K562 (cell line): ENCODE data around the gene SLIT1. TPM values are rescaled to one million over a fixed set of nuclear protein-coding genes. Genes with fewer than 3 reads are reported as not detected.

Experiments
- ATAC-seq: fragments of 200-7000 bp; cut with Tn5 transposase; 3 replicates; pipeline ENCODE4 v1.9.1; 2020; ENCODE audit warnings: moderate library complexity
- BruUV-seq: library from RNA; stranded (reverse); fragments of 400-500 nt; replicated peaks from 2 replicates; lab custom pipeline; 2021; lab: Mats Ljungman, UMichigan
- CTCF ChIA-PET: fragments of 300-600 bp; formaldehyde crosslinking; extraction: SDS; loops from one replicate; lab custom pipeline; 2021; ENCODE audit warnings: low intra/inter-chr PET ratio; lab: Yijun Ruan, JAX
- POLR2A ChIA-PET: fragments of 300-600, 350-650 bp; sonication (Branson Sonifier 250); formaldehyde crosslinking; extraction: SDS; loops from one replicate; lab custom pipeline; 2021; ENCODE audit warnings: antibody characterized with exemption, inconsistent platforms; lab: Yijun Ruan, JAX
- DNase-seq, 4 experiments: peaks; one replicate each; pipeline versions ENCODE4 v3.0.0 to v3.0.0-alpha.2; 2011 to 2018; ENCODE audit warnings: low spot score in 3 of 4, mixed read lengths in 3 of 4; ENCODE audit errors: extremely low read depth in 1 of 4
- FAIRE-seq: peaks from 2 replicates; lab custom pipeline; 2011; peaks lifted over from hg19 to GRCh38; lab: Jason Lieb, UNC
- H2AFZ ChIP-seq: 2 replicates; pipeline ENCODE4 v1.6.0; 2011; ENCODE audit warnings: low read depth, low read length, control low read depth, inconsistent platforms
- H3K27ac ChIP-seq: fragments of 200-600 bp; 3 replicates; pipeline ENCODE4 v1.8.0; 2011; ENCODE audit warnings: low read depth, mild to moderate bottlenecking, control low read depth, inconsistent platforms, low read length, moderate library complexity, mixed read lengths; ENCODE audit errors: extremely low read depth
- H3K27me3 ChIP-seq, 2 experiments: fragments of 300-600 bp in 1 of 2; 2 replicates in 1 of 2; 3 replicates in 1 of 2; pipeline versions ENCODE4 v1.6.0 to v1.8.0; 2011; ENCODE audit warnings: inconsistent platforms in 2 of 2, low read length in 2 of 2, mild to moderate bottlenecking in 1 of 2, mixed read lengths in 1 of 2, moderate library complexity in 1 of 2; ENCODE audit not compliant: control insufficient read depth in 2 of 2, insufficient read depth in 2 of 2
- H3K36me3 ChIP-seq: fragments of 300-600 bp; 3 replicates; pipeline ENCODE4 v1.8.0; 2011; ENCODE audit warnings: mild to moderate bottlenecking, low read length, inconsistent platforms; ENCODE audit not compliant: control insufficient read depth, insufficient read depth
- H3K4me1 ChIP-seq, 2 experiments: fragments of 200-600 bp in 1 of 2; replicated peaks in 1 of 2; 2 replicates in 1 of 2; 3 replicates in 1 of 2; pipeline versions ENCODE4 v1.5.1 to v1.8.0; 2011; ENCODE audit warnings: inconsistent platforms in 2 of 2, low read length in 2 of 2, mild to moderate bottlenecking in 1 of 2, mixed read lengths in 1 of 2, moderate library complexity in 1 of 2; ENCODE audit not compliant: control insufficient read depth in 2 of 2, insufficient read depth in 2 of 2
- H3K4me2 ChIP-seq: 2 replicates; pipeline ENCODE4 v1.6.1; 2011; ENCODE audit warnings: low read length, control low read depth, inconsistent platforms, mixed read lengths; ENCODE audit not compliant: insufficient read depth
- H3K4me3 ChIP-seq: fragments of 200-600 bp; sonication (generic), shearing (Covaris generic); 2 replicates; pipeline ENCODE4 v1.5.1; 2016; ENCODE audit warnings: control low read depth, inconsistent platforms
- H3K79me2 ChIP-seq: fragments of 200-600 bp; 3 replicates; pipeline ENCODE4 v1.8.0; 2011; ENCODE audit warnings: low read length, inconsistent platforms; ENCODE audit not compliant: control insufficient read depth, insufficient read depth
- H3K9ac ChIP-seq, 2 experiments: 2 replicates each; pipeline versions ENCODE4 v1.6.0 to v1.6.1; 2011; ENCODE audit warnings: low read depth in 2 of 2, low read length in 2 of 2, control low read depth in 1 of 2, inconsistent platforms in 1 of 2, mild to moderate bottlenecking in 1 of 2, mixed read lengths in 1 of 2; ENCODE audit not compliant: insufficient read depth in 1 of 2
- H3K9me1 ChIP-seq: one replicate; pipeline ENCODE4 v1.6.0; 2011; ENCODE audit warnings: inconsistent platforms, mild to moderate bottlenecking, low read length, moderate library complexity; ENCODE audit not compliant: control insufficient read depth, insufficient read depth
- H3K9me3 ChIP-seq: replicated peaks from 2 replicates; pipeline ENCODE4 v1.5.1; 2011; ENCODE audit warnings: low read depth, low read length, inconsistent platforms; ENCODE audit not compliant: control insufficient read depth, insufficient read depth
- H4K20me1 ChIP-seq: replicated peaks from 2 replicates; pipeline ENCODE4 v1.6.1; 2011; ENCODE audit warnings: low read length, inconsistent platforms, mixed read lengths; ENCODE audit not compliant: control insufficient read depth, insufficient read depth
- BACH1 ChIP-seq: fragments of 200-800 bp; sonication (Bioruptor generic); IDR thresholded peaks from 2 replicates; pipeline ENCODE4 v1.6.1; 2016; ENCODE audit warnings: missing genetic modification characterization, missing compliant biosample characterization
- SAP30 ChIP-seq: fragments of 200-600 bp; sonication (generic); IDR thresholded peaks from 2 replicates; pipeline ENCODE4 v1.6.1; 2012; ENCODE audit warnings: borderline replicate concordance, low read depth, mild to moderate bottlenecking, moderate library complexity, low read length, control low read depth, inconsistent platforms; ENCODE audit not compliant: insufficient read depth, poor library complexity, severe bottlenecking
- SREBF1 ChIP-seq: fragments of 150-350 bp; IDR thresholded peaks from 2 replicates; pipeline ENCODE4 v1.6.1; 2014; ENCODE audit warnings: antibody characterized with exemption, low read depth, low read length, borderline replicate concordance
- TCF7 ChIP-seq: sonication (generic); IDR thresholded peaks from 2 replicates; pipeline ENCODE4 v1.6.1; 2016; ENCODE audit warnings: antibody characterized with exemption, borderline replicate concordance
- TGIF2 ChIP-seq: sonication (generic); formaldehyde crosslinking; IDR thresholded peaks from 2 replicates; pipeline ENCODE4 v1.8.1; 2022; ENCODE audit warnings: mild to moderate bottlenecking, missing genetic modification reagents, moderate library complexity
- ZNF121 ChIP-seq: sonication (generic); formaldehyde crosslinking; conservative IDR thresholded peaks from 2 replicates; pipeline ENCODE4 v1.8.0; 2022; ENCODE audit warnings: missing genetic modification reagents
- ZNF398 ChIP-seq: fragments of 250-450 bp; sonication (Bioruptor Pico); IDR thresholded peaks from 2 replicates; pipeline ENCODE4 v1.8.0; 2021; ENCODE audit warnings: moderate library complexity, mild to moderate bottlenecking, inconsistent platforms
- WGBS: fragments of 100-300 bp; shearing (Covaris generic); methylation state at CpG from one replicate; pipeline ENCODE4 v1.1.6; 2016; ENCODE audit warnings: low coverage, mixed read lengths; ENCODE audit not compliant: insufficient coverage; ENCODE audit errors: missing lambda C conversion rate; 5-methylcytosine and 5-hydroxymethylcytosine counted together
- in situ Hi-C: fragments of 300-500 bp; cut with MboI; formaldehyde crosslinking; loops from 4 replicates; pipeline ENCODE4 v1.15.0; 2018; ENCODE audit warnings: inconsistent platforms, mixed read lengths
- intact Hi-C: fragments of 100-400 bp; cut with micrococcal nuclease; formaldehyde crosslinking; loops from 2 replicates; pipeline ENCODE4 v1.14.2; 2022
- polyA plus RNA-seq, 8 experiments: library from polyadenylated mRNA; depleted of rRNA in 4 of 8; stranded (reverse) in 5 of 8; unstranded in 3 of 8; fragments of >200 nt; fragmentation: Nextera tagmentation in 2 of 8; fragmentation: Illumina TruSeq in 1 of 8; extraction: Ambion mirVana in 2 of 8; extraction: Trizol in 1 of 8; gene quantifications; 2 replicates each; pipeline versions ENCODE4 v1.2.1 to v1.2.3, GENCODE V29; 2011 to 2014; ENCODE audit warnings: inconsistent platforms in 1 of 8, missing spikeins in 1 of 8
- total RNA-seq, 7 experiments: library from RNA; depleted of rRNA in 6 of 7; stranded (reverse); fragments of >200 nt in 6 of 7; fragmentation: Illumina TruSeq in 2 of 7; extraction: Trizol in 2 of 7; gene quantifications; 2 replicates each; pipeline versions ENCODE4 v1.2.1 to v1.2.3, GENCODE V29; 2011 to 2021; ENCODE audit warnings: low replicate concordance in 1 of 7
- TF ChIP-seq, protein P1 (sequence below): fragments of 250-450 bp; sonication (Bioruptor Pico); IDR thresholded peaks from 2 replicates; pipeline ENCODE4 v1.4.0; 2020; ENCODE audit warnings: mild to moderate bottlenecking
- TF ChIP-seq, protein P2 (sequence below): fragments of 250-450 bp; sonication (Bioruptor Pico); IDR thresholded peaks from 2 replicates; pipeline ENCODE4 v1.8.0; 2021; ENCODE audit warnings: borderline replicate concordance, mild to moderate bottlenecking, moderate library complexity; ENCODE audit not compliant: poor library complexity, severe bottlenecking
- TF ChIP-seq, protein P3 (sequence below), 2 experiments: fragments of 450-650 bp; IDR thresholded peaks; 2 replicates each; pipeline ENCODE4 v1.6.1; 2016
- TF ChIP-seq, protein P4 (sequence below): sonication (generic); formaldehyde crosslinking; IDR thresholded peaks from 2 replicates; pipeline ENCODE4 v1.8.1; 2023; ENCODE audit warnings: mild to moderate bottlenecking, missing genetic modification reagents

Gene SLIT1
- total and polyA plus RNA-seq, 9 of the 15 experiments (the other 6 are each of a cell fraction or from before 2014, with no cell fraction given) = 0.01 to 0.11 (median 0.04) TPM; not detected in 3

- intact Hi-C loops (no loop called here), in situ Hi-C loops (no loop called here)
- no peaks in the 10 kb centered on the region for H3K36me3 ChIP-seq
- no peaks in the 10 kb centered on the region; a peak in 1 of 5 replicates for H3K4me1 ChIP-seq
- no peaks in the 10 kb centered on the region for H4K20me1 ChIP-seq
- no peak overlapping the region for H3K9ac ChIP-seq
- no peak for FAIRE-seq
- ChIA-PET POLR2A (interaction anchor here (1.0 kb wide), 1 partner anchor 83 kb away, joined by 3 read pairs; no protein-coding TSS in a partner anchor), CTCF (no interaction called here)
- no peaks in the 10 kb centered on the region for H3K79me2 ChIP-seq
- WGBS = 20% methylated on average over 1 of the region's 8 CpGs
- no peaks in the 10 kb centered on the region for H3K9me1 ChIP-seq
- ATAC-seq = no peak; the same call in 2 of the 3 replicates
- BruUV-seq = no TSS peak
- H2AFZ ChIP-seq = no peak overlapping the region
- peaks cover 8 to 54% of the 10 kb centered on the region in 2 experiments; a peak in 4 of 5 replicates for H3K27me3 ChIP-seq
- no peak overlapping the region for H3K4me2 ChIP-seq
- H3K9me3 ChIP-seq = no peaks in the 10 kb centered on the region
- no peak overlapping the region for H3K27ac ChIP-seq
- no peak overlapping the region for H3K4me3 ChIP-seq
- no peak for DNase-seq
- TF ChIP-seq ZNF398 (CRISPR knock-in tag) (no peak), TGIF2 (CRISPR knock-in tag) (no peak), SREBF1 (no peak), SAP30 (no peak), TCF7 (no peak), ZNF121 (CRISPR knock-in tag) (no peak), BACH1 (no peak)
- TF ChIP-seq, protein P1, sequence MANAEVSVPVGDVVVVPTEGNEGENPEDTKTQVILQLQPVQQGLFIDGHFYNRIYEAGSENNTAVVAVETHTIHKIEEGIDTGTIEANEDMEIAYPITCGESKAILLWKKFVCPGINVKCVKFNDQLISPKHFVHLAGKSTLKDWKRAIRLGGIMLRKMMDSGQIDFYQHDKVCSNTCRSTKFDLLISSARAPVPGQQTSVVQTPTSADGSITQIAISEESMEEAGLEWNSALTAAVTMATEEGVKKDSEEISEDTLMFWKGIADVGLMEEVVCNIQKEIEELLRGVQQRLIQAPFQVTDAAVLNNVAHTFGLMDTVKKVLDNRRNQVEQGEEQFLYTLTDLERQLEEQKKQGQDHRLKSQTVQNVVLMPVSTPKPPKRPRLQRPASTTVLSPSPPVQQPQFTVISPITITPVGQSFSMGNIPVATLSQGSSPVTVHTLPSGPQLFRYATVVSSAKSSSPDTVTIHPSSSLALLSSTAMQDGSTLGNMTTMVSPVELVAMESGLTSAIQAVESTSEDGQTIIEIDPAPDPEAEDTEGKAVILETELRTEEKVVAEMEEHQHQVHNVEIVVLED = no peak
- TF ChIP-seq, protein P2, sequence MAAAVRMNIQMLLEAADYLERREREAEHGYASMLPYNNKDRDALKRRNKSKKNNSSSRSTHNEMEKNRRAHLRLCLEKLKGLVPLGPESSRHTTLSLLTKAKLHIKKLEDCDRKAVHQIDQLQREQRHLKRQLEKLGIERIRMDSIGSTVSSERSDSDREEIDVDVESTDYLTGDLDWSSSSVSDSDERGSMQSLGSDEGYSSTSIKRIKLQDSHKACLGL (CRISPR knock-in tag) = no peak
- TF ChIP-seq, protein P3, sequence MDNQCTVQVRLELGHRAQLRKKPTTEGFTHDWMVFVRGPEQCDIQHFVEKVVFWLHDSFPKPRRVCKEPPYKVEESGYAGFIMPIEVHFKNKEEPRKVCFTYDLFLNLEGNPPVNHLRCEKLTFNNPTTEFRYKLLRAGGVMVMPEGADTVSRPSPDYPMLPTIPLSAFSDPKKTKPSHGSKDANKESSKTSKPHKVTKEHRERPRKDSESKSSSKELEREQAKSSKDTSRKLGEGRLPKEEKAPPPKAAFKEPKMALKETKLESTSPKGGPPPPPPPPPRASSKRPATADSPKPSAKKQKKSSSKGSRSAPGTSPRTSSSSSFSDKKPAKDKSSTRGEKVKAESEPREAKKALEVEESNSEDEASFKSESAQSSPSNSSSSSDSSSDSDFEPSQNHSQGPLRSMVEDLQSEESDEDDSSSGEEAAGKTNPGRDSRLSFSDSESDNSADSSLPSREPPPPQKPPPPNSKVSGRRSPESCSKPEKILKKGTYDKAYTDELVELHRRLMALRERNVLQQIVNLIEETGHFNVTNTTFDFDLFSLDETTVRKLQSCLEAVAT (IDR thresholded peaks at IDR 0.05) = no peak
- TF ChIP-seq, protein P4, sequence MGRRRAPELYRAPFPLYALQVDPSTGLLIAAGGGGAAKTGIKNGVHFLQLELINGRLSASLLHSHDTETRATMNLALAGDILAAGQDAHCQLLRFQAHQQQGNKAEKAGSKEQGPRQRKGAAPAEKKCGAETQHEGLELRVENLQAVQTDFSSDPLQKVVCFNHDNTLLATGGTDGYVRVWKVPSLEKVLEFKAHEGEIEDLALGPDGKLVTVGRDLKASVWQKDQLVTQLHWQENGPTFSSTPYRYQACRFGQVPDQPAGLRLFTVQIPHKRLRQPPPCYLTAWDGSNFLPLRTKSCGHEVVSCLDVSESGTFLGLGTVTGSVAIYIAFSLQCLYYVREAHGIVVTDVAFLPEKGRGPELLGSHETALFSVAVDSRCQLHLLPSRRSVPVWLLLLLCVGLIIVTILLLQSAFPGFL (CRISPR knock-in tag) = no peak
Measured at GRCh38 chr10:97165499-97165898, 20.3 kb downstream of the SLIT1 start.
